HepG2 (cell line): ENCODE results near the gene TMEM219. TPM values are rescaled to one million over a fixed set of nuclear protein-coding genes. Genes with fewer than 3 reads are reported as not detected.

Experiments used
- ADNP ChIP-seq: sonication (generic); formaldehyde crosslinking; IDR thresholded peaks from 2 replicates; pipeline ENCODE4 v1.4.0; 2020; ENCODE audit warnings: missing genetic modification reagents
- ELF3 ChIP-seq: IDR thresholded peaks from 2 replicates; pipeline ENCODE4 v1.6.1; 2016; ENCODE audit warnings: missing genetic modification reagents, missing compliant biosample characterization
- GPBP1L1 ChIP-seq: sonication (generic); formaldehyde crosslinking; IDR thresholded peaks from 2 replicates; pipeline ENCODE4 v1.5.0; 2020; ENCODE audit warnings: mild to moderate bottlenecking, missing genetic modification reagents
- HMG20B ChIP-seq: conservative IDR thresholded peaks from 2 replicates; pipeline ENCODE4 v1.6.1; 2016; ENCODE audit warnings: missing genetic modification reagents, missing compliant biosample characterization
- KAT2B ChIP-seq: fragments of 150-350 bp; IDR thresholded peaks from 2 replicates; pipeline ENCODE4 v1.6.1; 2014; ENCODE audit warnings: low read depth, low read length, borderline replicate concordance
- KDM5B ChIP-seq: sonication (generic); formaldehyde crosslinking; IDR thresholded peaks from 2 replicates; pipeline ENCODE4 v1.4.0; 2020; ENCODE audit warnings: missing genetic modification reagents, mild to moderate bottlenecking, borderline replicate concordance
- MAFG ChIP-seq: sonication (generic); formaldehyde crosslinking; IDR thresholded peaks from 2 replicates; pipeline ENCODE4 v1.5.1; 2020; ENCODE audit warnings: mild to moderate bottlenecking, missing genetic modification reagents
- NFRKB ChIP-seq: fragments of 450-650 bp; IDR thresholded peaks from 2 replicates; pipeline ENCODE4 v1.6.1; 2017
- NONO ChIP-seq, 2 experiments: fragments of 450-650 bp in 1 of 2; sonication (generic) in 1 of 2; formaldehyde crosslinking in 1 of 2; IDR thresholded peaks in 1 of 2; conservative IDR thresholded peaks in 1 of 2; 2 replicates each; pipeline versions ENCODE4 v1.6.1 to v1.8.0; 2017 to 2022; ENCODE audit warnings: mild to moderate bottlenecking in 1 of 2, missing genetic modification reagents in 1 of 2, moderate library complexity in 1 of 2
- RAD21 ChIP-seq: fragments of 450-650 bp; formaldehyde crosslinking; IDR thresholded peaks from 2 replicates; pipeline ENCODE4 v1.5.0; 2020; ENCODE audit warnings: mild to moderate bottlenecking
- ZBTB38 ChIP-seq: sonication (generic); formaldehyde crosslinking; IDR thresholded peaks from 2 replicates; pipeline ENCODE4 v1.5.1; 2020; ENCODE audit warnings: mild to moderate bottlenecking, missing genetic modification reagents
- ZBTB39 ChIP-seq: sonication (generic); formaldehyde crosslinking; IDR thresholded peaks from 2 replicates; pipeline ENCODE4 v1.5.0; 2020; ENCODE audit warnings: missing genetic modification reagents
- ZNF232 ChIP-seq: sonication (generic); formaldehyde crosslinking; IDR thresholded peaks from 2 replicates; pipeline ENCODE4 v1.4.0; 2020; ENCODE audit warnings: missing genetic modification reagents, borderline replicate concordance
- ZNF264 ChIP-seq: sonication (generic); formaldehyde crosslinking; IDR thresholded peaks from 2 replicates; pipeline ENCODE4 v1.4.0; 2020; ENCODE audit warnings: missing genetic modification reagents
- ZNF33A ChIP-seq: sonication (generic); formaldehyde crosslinking; IDR thresholded peaks from 2 replicates; pipeline ENCODE4 v1.5.1; 2020; ENCODE audit warnings: missing genetic modification reagents, mild to moderate bottlenecking, moderate library complexity, borderline replicate concordance
- ZNF496 ChIP-seq: sonication (generic); formaldehyde crosslinking; IDR thresholded peaks from 2 replicates; pipeline ENCODE4 v1.8.1; 2023; ENCODE audit warnings: mild to moderate bottlenecking, moderate library complexity, missing genetic modification reagents; ENCODE audit not compliant: insufficient replicate concordance
- ZNF530 ChIP-seq: sonication (generic); formaldehyde crosslinking; IDR thresholded peaks from 2 replicates; pipeline ENCODE4 v1.5.0; 2020; ENCODE audit warnings: low read depth, mild to moderate bottlenecking, missing genetic modification reagents
- ZNF740 ChIP-seq: sonication (generic); formaldehyde crosslinking; IDR thresholded peaks from 2 replicates; pipeline ENCODE4 v1.4.0; 2020; ENCODE audit warnings: missing genetic modification reagents
- ZNF773 ChIP-seq: sonication (generic); formaldehyde crosslinking; IDR thresholded peaks from 2 replicates; pipeline ENCODE4 v1.4.0; 2020; ENCODE audit warnings: missing genetic modification reagents, borderline replicate concordance
- ZNF839 ChIP-seq: sonication (generic); formaldehyde crosslinking; IDR thresholded peaks from 2 replicates; pipeline ENCODE4 v1.4.0; 2020; ENCODE audit warnings: missing genetic modification reagents, mild to moderate bottlenecking, borderline replicate concordance
- ZNF879 ChIP-seq: sonication (generic); formaldehyde crosslinking; IDR thresholded peaks from 2 replicates; pipeline ENCODE4 v1.8.1; 2023; ENCODE audit warnings: missing genetic modification reagents
- ZSCAN30 ChIP-seq: sonication (generic); formaldehyde crosslinking; IDR thresholded peaks from 2 replicates; pipeline ENCODE4 v1.5.0; 2020; ENCODE audit warnings: mild to moderate bottlenecking, missing genetic modification reagents
- polyA plus RNA-seq, 8 experiments: library from polyadenylated mRNA; depleted of rRNA in 3 of 8; stranded (reverse) in 7 of 8; unstranded in 1 of 8; fragments of >200 nt; fragmentation: Illumina TruSeq in 4 of 8; extraction: Trizol in 4 of 8; gene quantifications; 2 replicates each; pipeline versions ENCODE4 v1.2.1 to v1.2.3, GENCODE V29; 2011 to 2016; ENCODE audit warnings: low read depth in 4 of 8, missing spikeins in 1 of 8, mixed read lengths in 1 of 8; ENCODE audit not compliant: insufficient read depth in 1 of 8
- total RNA-seq, 5 experiments: library from RNA; depleted of rRNA; stranded (reverse); fragments of >200 nt; fragmentation: Illumina TruSeq; extraction: Trizol; gene quantifications; 2 replicates each; pipeline ENCODE4 v1.2.3, GENCODE V29; 2016; ENCODE audit warnings: low read depth in 1 of 5
- TF ChIP-seq, protein P1 (sequence below): sonication (generic); formaldehyde crosslinking; IDR thresholded peaks from 2 replicates; pipeline ENCODE4 v1.8.1; 2023; ENCODE audit warnings: missing genetic modification reagents, inconsistent platforms, borderline replicate concordance
- TF ChIP-seq, protein P2 (sequence below): sonication (generic); formaldehyde crosslinking; IDR thresholded peaks from 2 replicates; pipeline ENCODE4 v1.5.0; 2020; ENCODE audit warnings: missing genetic modification reagents

Gene TMEM219
- total and polyA plus RNA-seq, 2 of the 13 experiments (the other 11 are each of a cell fraction or from before 2014, with no cell fraction given) = 105 to 115 TPM

DNA sequence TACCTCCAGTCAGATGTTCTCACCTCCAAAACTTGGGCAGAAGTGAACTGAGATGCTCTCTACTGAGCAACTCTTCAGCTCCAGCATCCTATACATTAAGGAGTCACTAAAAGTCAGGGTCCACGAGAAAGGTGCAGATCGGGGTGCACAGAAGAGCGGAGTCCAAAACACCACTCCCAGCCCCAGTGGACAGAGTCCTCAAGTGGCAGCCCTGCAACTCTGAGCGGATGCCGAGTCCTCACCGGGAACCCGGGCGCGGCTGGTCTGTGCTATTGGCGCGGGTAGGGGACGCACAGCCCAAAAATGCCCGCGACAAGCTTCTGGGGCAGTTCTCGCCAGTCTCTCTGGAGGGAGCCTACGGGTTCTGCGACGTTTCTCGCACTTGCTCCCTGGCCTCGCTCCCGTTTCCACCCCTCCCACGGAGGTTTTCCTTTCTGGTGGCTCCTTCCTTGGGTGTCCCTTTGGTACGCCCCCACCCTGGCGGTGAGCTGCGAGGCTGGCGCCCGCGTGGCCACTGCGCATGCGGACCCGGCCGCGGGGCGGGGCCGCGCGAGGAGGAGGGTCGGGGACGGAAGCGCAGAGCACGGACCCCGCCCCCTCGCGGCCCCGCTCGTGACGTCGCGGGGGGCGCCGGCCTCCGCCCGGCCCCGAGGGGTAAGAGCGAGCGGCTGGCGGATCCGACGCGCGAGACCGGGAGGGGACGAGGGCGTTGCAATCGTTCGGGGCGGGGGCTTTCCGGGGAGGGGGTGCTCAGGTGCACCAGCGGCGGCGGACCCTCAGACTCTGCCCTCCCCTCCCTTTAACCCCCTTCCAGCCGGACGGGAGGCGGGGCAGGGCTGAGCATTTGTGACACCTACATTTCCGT is at the start of gene TMEM219 (continued):
- TF ChIP-seq ZNF33A (no peak), ELF3 (CRISPR knock-in tag) (0 out of 2 replicates have a peak, but pooled peaks have one; percentile 44), ZNF496 (CRISPR knock-in tag) (no peak), ZSCAN30 (CRISPR knock-in tag) (no peak), RAD21 (peak; percentile 71), ZNF530 (CRISPR knock-in tag) (no peak), ZNF232 (CRISPR knock-in tag) (no peak; the same call in 1 of the 2 replicates), GPBP1L1 (CRISPR knock-in tag) (no peak), ZBTB39 (CRISPR knock-in tag) (no peak), HMG20B (no peak), ZBTB38 (CRISPR knock-in tag) (peak; percentile 70; the same call in 1 of the 2 replicates), ZNF839 (CRISPR knock-in tag) (no peak; the same call in none of the 2 replicates), ZNF879 (no peak), ZNF740 (CRISPR knock-in tag) (peak; percentile 58; the same call in 1 of the 2 replicates), KAT2B (no peak), ZNF264 (no peak), NONO (IDR thresholded peaks at IDR 0.05) (no peak), NONO (CRISPR knock-in tag; conservative IDR thresholded peaks at IDR 0.05) (no peak), ZNF773 (CRISPR knock-in tag) (no peak), NFRKB (no peak), MAFG (CRISPR knock-in tag) (no peak), KDM5B (CRISPR knock-in tag) (peak; percentile 91), ADNP (CRISPR knock-in tag) (no peak)
- TF ChIP-seq, protein P1, sequence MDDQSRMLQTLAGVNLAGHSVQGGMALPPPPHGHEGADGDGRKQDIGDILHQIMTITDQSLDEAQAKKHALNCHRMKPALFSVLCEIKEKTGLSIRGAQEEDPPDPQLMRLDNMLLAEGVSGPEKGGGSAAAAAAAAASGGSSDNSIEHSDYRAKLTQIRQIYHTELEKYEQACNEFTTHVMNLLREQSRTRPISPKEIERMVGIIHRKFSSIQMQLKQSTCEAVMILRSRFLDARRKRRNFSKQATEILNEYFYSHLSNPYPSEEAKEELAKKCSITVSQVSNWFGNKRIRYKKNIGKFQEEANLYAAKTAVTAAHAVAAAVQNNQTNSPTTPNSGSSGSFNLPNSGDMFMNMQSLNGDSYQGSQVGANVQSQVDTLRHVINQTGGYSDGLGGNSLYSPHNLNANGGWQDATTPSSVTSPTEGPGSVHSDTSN (CRISPR knock-in tag) = no peak
- TF ChIP-seq, protein P2, sequence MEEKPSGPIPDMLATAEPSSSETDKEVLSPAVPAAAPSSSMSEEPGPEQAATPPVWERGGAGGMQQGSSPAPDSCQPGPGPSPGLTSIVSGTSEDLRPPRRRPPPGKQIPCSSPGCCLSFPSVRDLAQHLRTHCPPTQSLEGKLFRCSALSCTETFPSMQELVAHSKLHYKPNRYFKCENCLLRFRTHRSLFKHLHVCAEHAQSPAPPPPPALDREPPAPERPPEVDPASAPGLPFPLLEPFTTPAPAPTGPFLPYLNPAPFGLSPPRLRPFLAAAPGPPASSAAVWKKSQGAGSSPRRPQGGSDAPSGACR (CRISPR knock-in tag) = no peak
